Measurements from ENCODE around the gene HERC5.
"Not testable (repeated sequence)": the region's sequence is repeated elsewhere in the genome, so short reads cannot be mapped to it uniquely, and the experiment has no call there.

Gene HERC5

DNA sequence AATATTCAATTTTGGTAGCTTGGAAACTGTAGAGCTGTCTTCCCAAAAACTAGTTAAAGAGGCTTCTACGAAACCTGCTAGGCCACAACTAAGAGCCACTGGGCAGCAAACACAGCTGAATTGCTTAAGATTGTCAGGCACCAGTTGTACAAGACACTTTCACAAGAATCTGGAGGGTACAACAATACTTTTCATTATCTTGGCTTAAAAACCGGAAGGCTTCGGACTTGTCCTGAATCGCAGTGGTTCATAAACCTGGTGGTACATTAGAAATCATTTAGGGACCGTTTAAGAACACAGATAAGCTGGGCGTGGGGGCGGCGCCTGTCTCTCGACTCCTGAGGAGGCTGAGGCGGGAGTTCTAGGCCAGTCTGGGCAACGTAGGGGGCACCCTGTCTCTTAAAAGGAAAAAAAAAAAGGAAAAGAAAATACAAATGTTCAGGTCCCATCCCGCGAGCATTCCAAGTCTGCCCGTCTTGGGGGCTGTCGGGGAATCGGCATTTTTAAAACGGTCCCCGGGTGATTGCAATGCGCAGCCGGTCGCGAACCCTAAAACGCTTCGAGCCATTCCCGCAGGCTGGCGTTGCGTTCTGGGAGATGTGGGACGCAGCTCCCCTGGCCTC, 65.9 kb downstream of the HERC5 start:
- no peak for DNase-seq (ENCODE audit: low spot score)

DNA sequence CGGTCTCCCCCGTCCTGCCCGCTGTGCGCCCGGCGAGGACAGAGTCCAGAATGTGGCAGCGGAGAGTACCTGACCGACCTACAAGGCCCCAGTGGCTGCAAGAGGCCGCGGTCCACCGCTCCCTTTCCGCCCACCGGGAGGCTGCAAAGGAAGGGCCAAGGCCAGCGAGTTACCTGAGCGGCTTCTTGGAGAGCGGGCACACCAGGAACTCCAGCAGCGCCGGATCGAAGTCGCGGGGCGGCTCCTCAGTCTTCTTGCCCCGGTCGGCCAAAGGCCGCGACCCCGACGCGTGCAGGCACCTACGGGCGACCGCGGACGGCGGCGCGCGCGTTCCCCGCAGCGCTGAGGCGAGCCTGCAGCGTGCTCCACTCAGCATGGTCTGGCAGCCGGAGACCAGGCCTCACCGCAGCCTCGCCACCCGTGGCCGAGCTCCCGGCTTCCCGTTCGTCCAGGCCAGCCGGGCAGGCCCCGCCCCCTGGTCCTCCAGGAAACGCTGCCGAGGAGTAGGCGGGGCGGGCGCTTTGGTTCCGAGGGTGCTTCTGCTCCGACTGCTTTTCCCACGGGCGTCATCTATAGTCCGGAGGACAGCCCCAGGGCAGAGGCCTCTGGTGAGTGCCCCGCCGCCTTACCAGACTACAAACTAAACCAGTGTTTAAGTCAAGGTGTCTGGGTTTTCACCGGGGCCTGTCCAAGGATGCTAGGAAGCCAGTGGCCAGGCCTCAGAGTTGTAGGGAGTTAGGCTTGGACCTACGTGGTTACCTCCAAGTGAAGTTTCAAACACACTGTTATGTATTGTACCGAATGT, 66.6 kb downstream of the HERC5 start, which contains the start of gene PYURF:
TSS of gene PYURF (minus strand) at position 452 of the 805 bp plus-strand sequence. CDS start at position 376, 76 bp downstream.
- DNase-seq (ENCODE audit: low spot score), result peak; percentile 93

DNA sequence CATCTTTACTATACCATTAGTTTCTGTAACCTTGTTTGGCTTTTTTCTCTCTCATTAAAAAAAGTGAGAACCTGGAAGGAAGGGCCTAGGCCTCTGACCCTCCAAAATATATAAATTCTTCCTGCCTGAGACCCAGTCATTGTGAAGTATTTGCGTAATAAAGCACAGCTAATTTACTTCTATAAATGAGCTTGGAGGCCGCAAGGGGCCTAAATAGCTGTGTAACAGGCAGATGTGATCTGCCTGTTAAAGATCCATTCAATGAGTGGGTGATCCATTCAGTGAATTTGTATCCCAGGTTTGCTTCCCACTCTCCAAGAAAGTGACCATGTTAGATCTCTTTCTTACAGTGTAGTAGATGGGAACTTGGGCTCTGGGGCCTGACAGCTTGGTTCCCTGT, 67.3 kb downstream of the HERC5 start:
- peak; percentile 41 for DNase-seq (ENCODE audit: low spot score)

DNA sequence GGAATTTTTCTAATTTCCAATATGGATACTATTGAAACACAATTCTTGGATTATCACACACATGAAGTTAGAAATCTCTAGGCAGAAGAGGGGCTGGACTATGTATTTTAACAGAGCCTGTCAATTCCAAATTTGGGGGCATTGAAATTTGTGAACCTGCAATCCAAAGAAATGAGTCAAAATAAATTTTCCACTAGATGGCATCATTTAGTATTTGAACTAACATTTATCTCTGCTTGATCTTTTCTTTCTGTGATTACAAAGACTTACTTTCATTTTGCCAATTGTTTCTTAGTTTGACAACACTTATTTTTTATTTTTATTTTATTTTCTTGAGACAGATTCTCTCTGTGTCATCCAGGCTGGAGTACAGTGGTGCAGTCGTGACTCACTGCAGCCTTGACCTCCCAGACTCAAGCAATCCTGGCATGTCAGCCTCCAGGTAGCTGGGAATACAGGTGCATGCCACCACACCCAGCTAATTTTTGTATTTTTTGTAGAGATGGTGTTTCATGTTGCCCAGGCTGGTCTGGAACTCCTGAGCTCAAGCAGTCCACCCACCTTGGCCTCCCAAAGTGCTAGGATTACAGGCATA, 69.4 kb downstream of the HERC5 start:
- DNase-seq (ENCODE audit: low spot score), result no peak

GRCh38 chr4:88527787-88528186, 70.9 kb downstream of the HERC5 start:
- DNase-seq (ENCODE audit: low spot score), result no peak

- no peak for DNase-seq (ENCODE audit: low spot score)
These were observed 71.9 kb downstream of the HERC5 start for GRCh38 chr4:88528861-88529260.

GRCh38 chr4:88531549-88531948, 74.6 kb downstream of the HERC5 start:
- DNase-seq (ENCODE audit: low spot score), result no peak

- no peak for DNase-seq (ENCODE audit: low spot score)
These were observed 76.3 kb downstream of the HERC5 start for GRCh38 chr4:88533088-88533790.

DNA sequence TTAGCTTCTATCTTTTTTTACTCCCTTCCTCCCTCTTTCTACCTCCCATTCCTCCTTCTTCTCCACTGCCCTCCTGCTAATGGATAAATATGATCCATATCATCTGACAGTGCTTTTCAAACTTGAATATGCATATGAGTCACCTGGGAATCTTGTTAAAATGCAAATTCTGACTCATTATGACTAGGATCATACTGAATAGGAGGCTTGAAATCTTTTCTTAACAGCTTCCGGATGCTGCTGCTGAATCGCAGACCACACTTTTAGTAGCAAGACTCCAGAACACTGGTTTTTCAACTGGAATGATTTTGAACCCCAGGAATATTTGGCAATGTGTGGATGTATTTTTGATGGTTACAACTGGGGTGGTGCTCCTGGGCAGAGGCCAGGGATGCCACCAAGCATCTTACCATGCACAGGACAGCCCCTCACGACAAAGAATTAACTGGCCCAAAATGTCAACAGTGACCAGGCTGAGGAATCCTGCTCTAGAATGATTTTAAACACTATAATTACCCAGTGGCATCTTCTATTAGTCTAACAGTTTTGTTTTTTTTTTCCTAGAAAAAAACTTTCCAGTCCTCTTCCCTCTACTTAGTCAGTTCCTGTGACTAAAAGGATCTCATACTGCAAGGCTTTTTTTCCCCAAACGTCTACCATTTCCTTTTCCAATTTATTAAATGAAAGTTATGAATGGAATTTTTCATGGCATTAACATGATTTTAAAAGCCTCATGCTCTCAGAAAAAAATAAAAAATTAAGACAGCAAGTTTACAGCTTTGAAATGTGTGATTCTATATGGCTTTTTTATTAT, 77.2 kb downstream of the HERC5 start:
- peak; percentile 32 for DNase-seq (ENCODE audit: low spot score)

GRCh38 chr4:88535090-88535755, 78.3 kb downstream of the HERC5 start:
- DNase-seq (ENCODE audit: low spot score), result no peak

DNA sequence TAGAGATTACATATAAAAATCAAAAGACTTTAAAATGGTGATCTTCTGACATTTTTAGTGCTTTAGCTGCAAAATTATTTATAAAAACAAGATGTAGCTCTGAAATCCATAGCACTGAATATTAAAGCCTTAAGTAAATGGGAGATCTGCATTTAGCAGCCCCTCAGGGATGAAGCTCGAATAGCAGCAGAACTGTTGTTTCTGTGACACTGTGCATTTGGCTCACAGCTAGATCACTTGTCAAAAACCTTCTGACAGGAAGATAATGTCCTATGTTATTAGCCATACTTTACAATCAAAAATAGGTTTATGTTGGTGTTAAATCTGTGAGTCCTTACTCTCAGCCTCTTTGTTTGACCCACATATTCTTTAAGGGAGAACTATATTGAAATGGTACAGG, 80.8 kb downstream of the HERC5 start:
- DNase-seq (ENCODE audit: low spot score), result no peak

GRCh38 chr4:88539322-88540068, 82.6 kb downstream of the HERC5 start:
- not testable (repeated sequence) for DNase-seq (ENCODE audit: low spot score)

DNA sequence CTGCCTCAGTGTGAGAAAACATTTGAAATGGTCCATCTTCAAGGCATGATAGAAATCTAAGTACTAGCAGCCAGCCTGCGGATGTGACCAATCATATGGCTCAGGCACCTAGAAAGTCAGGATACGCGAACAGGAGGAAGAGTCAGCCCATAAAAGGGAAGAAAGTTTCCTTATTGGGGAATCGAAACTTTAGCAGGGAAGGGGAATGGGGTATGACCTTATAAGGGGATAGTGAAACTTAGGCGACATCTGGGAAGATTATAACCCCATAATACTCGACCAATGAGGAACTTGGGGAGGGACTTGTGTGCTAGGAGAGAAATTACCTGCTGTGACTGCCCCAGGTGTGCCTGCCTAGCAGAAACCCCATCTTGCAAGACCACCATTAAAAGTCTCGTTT, 92.9 kb downstream of the HERC5 start:
- DNase-seq (ENCODE audit: low spot score), result no peak

All from putamen (tissue), 1 donor.